GM18507 (cell line): ENCODE measurements around the gene BAZ2A.

ENCODE experiments used
- DNase-seq: peaks from one replicate; pipeline ENCODE4 v3.0.0; 2011; ENCODE audit warnings: low read depth; ENCODE audit not compliant: insufficient read length; ENCODE audit errors: extremely low spot score
- FAIRE-seq: peaks from 2 replicates; lab custom pipeline; 2011; peaks lifted over from hg19 to GRCh38; lab: Jason Lieb, UNC

BAZ2A gene

DNA sequence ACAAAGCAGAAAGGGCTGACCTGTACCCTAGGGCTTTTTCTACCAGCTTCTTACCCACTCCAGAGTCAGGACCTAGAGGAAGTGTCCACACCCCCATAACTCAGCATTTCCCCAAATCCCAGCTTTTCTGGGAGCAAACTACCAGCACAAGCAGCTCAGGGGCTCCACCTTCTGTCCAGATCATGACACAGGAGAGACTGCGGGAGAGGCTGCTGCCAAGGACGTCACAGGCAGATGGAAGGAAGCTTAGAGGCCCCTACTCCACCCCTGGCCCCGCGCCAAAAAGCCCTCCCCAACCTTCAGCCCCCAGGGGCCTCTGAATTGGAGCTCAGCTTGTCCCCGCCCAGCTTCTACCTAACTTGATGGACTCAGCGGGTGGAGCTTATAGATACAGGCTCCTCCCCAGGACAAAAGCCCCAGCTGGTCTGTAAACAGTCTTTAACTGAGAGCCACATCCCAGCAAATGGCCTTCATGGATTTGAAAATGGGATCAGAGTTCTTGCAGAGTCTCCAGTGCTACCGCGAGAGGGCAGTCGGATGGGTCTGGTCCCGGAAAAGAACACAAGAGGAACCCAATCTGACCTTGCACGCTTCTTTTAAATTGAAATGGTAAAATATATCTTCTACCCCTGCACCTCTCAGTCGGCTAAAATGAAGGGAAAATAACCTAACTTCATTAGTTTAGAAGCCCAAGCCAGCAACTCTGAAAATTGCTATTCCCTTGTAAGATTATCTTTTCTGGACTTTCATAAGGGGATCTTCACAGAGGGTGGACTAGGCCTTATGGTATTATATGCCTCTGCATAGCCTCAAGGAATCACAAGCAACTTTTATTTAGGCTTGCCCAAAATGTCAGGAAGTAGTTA, 6.8 kb upstream of the BAZ2A start:
- DNase-seq (peak; percentile 76), FAIRE-seq (peak; percentile 87)

DNA sequence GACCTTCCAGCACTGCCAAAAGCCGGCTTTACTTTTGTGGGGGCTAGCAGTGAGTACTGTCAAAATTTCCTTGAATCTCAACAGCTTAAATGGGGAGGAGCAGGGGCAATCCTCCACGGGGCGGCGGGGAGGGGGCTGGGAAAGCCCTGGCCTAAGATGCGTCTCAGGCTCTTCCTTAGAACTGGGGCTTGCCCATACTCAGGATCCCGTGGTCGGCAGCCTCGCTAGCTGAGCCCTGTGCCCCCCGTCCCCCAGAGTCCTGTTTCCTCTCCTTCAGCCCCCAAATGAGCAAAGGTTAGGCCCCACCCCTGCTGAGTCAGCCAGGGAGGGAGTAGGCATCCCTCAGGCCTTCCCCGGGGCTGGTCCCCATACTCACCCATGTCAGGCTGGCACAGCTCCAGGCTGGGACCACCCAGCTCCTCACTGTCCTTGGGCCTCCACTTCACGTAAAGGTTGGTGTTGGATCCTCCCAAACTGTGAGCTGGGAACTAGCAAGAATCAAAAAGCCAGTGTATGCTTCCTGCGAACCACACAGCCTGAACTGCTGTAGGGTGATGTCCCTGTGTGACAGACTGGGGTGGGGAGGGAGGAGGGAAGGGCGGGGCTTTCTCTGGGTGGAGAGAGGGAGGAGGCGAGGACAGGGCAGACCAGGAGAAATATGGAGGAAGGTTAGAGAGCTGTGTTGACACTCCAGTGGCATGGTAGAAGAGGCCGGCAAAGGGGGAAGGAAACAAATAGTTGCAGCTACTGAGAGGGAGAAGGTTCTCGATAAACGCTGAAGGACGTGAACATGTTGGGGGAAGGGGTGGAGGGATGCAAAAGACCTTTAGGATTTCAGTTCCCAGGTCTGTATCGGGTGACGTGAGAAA, 5.9 kb upstream of the BAZ2A start:
- FAIRE-seq: peak; percentile 92
- DNase-seq: no peak

- peak; percentile 78 for FAIRE-seq
- peak; percentile 54 for DNase-seq
These were observed 5.0 kb upstream of the BAZ2A start for GRCh38 chr12:56634837-56635791.

- DNase-seq (no peak), FAIRE-seq (peak; percentile 50)
These were observed 4.2 kb upstream of the BAZ2A start for GRCh38 chr12:56634242-56634836.

DNA sequence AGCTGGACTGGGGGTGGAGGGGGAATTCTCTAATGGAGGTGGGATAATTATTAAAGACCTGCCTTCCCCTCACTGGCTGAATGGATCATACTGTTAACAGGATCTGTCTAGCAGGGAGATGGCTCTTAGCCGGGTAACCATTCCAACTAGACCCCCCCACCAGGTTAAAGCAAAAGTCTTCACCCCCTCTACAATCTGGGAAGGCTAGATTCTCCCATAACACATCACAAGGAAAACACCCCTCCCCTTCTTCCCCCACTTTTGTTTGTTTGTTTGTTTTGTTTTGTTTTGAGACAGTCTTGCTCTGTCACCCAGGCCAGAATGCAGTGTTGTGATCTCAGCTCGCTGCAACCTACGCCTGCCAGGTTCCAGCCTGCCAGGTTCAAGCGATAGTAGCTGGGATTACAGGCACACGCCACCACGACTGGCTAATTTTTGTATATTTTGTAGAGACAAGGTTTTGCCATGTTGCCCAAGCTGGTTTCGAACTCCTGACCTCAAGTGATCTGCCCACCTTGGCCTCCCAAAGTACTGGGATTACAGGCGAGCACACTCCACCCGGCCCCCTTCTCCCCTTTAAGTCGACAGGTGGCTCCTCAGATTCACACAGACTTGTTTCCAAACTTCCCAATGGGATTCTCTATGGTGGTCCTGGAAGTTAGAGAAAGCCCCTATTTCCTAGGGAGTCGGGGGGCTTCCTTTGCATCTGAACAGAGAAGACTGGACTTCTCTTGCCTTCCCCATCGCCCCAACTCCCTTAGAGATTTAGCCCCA, 3.5 kb upstream of the BAZ2A start:
- DNase-seq (no peak), FAIRE-seq (no peak)

DNA sequence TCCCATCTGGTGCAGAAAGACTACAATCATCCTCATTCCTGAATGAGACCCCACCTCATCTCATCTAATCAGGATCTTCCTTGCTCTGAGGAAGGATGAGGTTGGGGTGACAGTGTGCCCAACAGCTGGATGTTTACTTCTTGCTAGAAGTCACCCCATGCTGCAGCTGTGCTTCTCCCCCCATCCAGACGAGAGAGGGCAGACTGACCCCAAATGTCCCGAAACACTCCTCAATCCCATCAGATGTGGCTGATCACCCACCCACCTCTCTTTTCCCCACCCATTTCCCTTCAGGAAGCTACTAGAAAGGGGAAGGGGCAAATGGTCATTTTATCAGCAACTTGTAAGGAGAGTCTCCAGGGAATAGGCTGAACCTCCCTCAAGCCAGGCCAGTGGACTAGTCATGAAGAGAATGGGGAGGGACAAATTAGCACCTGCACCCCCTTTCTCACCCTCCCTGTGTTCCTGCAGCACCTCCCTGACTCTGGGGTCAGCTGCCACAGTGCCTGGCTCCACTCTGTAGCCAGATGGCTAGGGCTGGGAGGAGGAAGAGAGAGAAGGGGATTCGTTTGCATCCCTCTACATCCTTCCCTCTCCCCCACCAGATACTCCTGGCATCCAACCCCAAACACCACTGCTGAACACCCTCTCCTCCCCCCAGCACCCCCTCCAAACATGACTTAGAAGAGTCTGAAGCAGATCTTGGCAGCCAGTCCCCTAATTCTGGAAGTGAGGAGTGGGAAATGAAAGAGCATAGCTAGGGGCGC, 2.8 kb upstream of the BAZ2A start:
- no peak for FAIRE-seq
- DNase-seq: no peak

DNA sequence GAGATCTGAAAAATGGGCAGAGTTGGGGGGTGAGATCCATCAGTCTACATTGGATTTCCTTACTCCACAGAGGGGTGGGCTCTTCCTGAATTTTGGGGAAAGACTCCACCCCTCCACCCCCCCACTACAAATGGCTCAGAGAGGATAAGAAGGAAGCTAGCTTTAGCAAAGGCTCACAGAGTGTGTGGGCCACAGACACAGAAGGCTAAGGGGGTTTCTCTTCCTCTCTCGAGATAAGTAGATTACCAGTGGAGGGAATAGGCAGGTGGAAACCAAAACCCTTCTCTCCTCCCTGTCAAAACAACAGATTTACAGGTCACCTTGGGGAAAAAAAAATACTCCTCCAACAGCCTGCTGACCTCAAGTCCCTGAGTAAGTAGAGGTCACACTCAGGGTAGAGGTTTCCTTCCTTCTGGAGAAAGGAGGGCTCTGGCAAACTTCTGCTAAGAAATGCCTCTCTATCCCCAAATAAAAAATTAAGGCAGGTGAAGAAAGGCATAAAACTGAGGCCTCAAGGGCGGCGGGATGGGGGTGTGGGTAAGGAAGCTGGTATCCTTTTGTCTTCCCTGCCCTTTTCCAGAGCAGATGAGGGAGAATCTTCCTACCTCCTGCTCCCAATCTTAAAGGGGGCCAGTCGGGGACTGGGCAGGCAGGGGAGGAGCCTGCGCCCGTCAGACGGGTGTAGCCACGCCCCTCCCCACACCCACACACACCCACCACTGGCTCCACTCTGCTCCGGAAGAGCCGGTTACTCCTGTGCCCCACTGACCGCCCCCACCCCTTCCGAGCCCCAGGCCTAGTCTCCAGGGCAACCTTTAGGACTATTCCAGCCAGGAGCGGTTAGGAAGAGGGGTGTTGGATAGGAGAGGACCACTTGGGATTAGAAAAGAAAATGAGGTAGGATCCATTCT, 1.9 kb upstream of the BAZ2A start:
- peak; percentile 77 for FAIRE-seq

DNA sequence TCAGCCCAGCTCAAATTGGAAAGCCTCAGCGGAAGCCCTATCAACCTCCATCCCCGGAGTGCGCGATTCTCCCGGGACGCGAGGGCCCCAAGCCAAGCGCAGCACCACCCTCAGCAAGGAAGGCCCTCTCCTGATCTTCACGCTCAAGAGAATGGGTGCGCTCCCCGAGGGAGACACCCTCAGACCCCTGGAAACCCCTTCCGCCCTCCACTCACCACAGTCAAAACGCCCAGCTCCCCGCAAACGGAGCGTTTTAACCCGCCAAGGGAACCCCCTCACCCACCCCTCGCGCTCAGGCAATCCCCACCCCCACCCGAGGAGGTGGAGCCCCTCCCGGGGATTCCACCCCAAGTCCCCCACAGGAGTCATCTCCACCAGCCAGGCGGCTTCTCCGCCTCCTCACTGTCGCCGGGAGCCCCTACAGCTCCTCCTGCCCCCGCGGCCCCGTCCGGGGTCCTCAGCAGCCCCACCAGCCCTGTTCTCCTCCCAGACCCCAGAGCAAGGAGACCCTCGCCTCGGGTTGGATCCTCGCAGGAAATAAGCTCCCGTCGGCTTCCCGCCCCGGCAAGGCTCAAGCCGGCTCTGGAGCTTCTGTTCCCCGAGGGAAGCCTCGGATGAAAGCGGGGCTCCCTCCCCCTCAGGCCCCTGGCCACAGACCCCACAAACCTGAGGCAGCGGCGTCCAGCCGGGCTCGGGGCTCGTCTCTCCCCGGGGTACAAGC, 507 bp downstream of the BAZ2A start:
- FAIRE-seq (no peak), DNase-seq (no peak)

More for the DNA sequence above, 1.9 kb upstream of the BAZ2A start:
- DNase-seq: no peak

DNA sequence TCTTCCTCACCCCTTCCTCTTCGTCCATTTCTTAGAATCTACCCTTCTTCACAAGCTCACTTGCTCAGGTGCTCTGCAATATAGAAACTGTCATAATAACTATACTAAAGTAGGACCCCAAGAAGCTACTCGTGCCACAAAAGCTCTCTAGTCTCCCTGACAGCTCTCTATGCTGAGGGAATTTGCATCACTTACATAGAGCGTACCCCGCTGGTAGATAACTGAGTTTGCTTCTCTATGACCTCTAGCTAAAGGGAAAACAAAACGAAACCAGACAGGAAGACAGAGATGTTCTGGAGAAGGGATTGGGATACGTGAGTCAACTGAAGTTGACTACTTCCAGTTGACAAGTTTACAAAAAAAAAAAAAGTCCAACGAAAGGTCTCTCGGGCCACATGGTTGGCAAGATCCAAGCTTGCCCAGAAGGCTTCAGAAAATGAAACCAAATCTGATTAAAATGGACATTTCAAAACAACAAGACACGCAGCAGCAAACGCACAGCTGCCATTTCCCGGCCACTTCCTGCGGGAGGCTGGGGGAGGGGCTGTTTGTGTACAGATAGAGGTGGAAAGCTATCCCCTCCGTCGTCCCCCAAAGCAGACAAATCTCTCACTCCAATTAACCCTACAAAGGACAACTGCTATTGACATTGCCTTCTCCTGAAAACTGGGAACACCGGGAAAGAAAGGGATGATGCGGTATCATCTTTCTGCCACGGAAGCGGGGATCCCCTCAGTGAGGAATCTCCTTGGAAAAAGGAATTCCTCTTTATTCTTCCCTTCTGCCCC, 1.3 kb downstream of the BAZ2A start:
- FAIRE-seq (peak; percentile 59), DNase-seq (no peak)

GRCh38 chr12:56626701-56627100, 3.4 kb downstream of the BAZ2A start:
- no peak for FAIRE-seq
- DNase-seq: no peak

- FAIRE-seq (no peak), DNase-seq (no peak)
These were observed 7.6 kb downstream of the BAZ2A start for GRCh38 chr12:56622535-56622934.

- FAIRE-seq (no peak), DNase-seq (no peak)
These were observed 13.2 kb downstream of the BAZ2A start for GRCh38 chr12:56616925-56617324.

DNA sequence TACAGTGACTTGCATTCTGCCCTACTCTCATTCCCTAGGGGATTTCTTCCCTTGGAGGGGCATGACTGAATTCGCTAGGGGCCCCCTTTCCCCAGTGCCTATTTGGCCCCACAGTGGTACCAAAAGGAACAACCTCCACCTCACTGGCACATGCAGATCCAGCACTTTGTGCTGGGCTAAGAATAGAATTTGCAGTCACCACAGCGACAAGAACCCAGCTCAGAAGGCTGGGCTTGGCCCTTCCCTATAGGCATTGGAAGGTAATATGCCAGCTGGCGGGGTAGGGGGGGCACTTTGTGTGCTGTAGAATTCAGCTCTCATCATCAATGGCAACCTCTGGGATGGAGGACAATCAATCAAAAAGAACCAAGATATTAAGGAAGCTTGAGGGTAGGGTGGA, 13.9 kb downstream of the BAZ2A start:
- FAIRE-seq: no peak
- no peak for DNase-seq

DNA sequence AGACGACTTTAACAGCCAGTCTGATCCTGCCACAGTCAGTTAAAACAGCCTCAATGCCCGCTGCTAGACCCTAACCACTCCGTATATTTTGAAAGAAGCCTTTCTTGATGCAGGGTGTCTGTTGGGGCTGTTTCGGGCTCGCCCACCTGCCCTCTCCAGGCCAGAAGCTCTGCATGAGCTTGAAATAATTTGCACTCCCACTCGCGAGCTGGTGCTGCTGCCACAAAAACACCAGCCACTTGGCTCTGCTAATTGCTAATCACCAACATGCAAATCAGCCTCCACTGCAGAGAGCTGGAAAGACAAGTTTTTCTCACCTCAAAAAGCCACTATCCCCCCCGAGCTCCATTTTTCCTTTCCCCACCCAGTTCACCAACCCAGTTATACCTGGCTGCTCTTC, 15.5 kb downstream of the BAZ2A start:
- no peak for DNase-seq
- no peak for FAIRE-seq

GRCh38 chr12:56604355-56604754, 25.8 kb downstream of the BAZ2A start:
- DNase-seq (no peak), FAIRE-seq (no peak)
